Endothelial cell (in vitro differentiated cells): ENCODE measurements around the gene HOXC11. TPM values are rescaled to one million over a fixed set of nuclear protein-coding genes. Genes with fewer than 3 reads are reported as not detected.

Experiments
- DNase-seq: peaks from one replicate; pipeline ENCODE4 v3.0.0; 2021; ENCODE audit warnings: low spot score
- H3K27ac Mint-ChIP-seq: one replicate; pipeline ENCODE4 v1.8.0; 2021; ENCODE audit warnings: mixed read lengths, inconsistent platforms; ENCODE audit not compliant: unreplicated experiment
- H3K27me3 Mint-ChIP-seq: one replicate; pipeline ENCODE4 v1.8.0; 2021; ENCODE audit warnings: mild to moderate bottlenecking, moderate library complexity, mixed read lengths, inconsistent platforms; ENCODE audit not compliant: unreplicated experiment
- H3K36me3 Mint-ChIP-seq: one replicate; pipeline ENCODE4 v1.8.0; 2021; ENCODE audit warnings: mild to moderate bottlenecking, low read depth, mixed read lengths, inconsistent platforms; ENCODE audit not compliant: unreplicated experiment
- H3K4me1 Mint-ChIP-seq: one replicate; pipeline ENCODE4 v1.8.0; 2021; ENCODE audit warnings: mild to moderate bottlenecking, mixed read lengths, inconsistent platforms; ENCODE audit not compliant: unreplicated experiment
- H3K4me3 Mint-ChIP-seq: one replicate; pipeline ENCODE4 v1.8.0; 2021; ENCODE audit warnings: mild to moderate bottlenecking, mixed read lengths, inconsistent platforms; ENCODE audit not compliant: unreplicated experiment
- H3K9me3 Mint-ChIP-seq: one replicate; pipeline ENCODE4 v1.8.0; 2021; ENCODE audit warnings: mixed read lengths, inconsistent platforms; ENCODE audit not compliant: unreplicated experiment
- total RNA-seq: library from RNA; stranded (reverse); fragmentation: NEBNext Ultra II Directional; extraction: Animal tissue kit (Norgen Biotek cat#: 25700); gene quantifications from one replicate; pipeline ENCODE4 v1.2.1, GENCODE V29; 2021; ENCODE audit not compliant: unreplicated experiment
- TF ChIP-seq, protein P1 (sequence below): fragments of 200-600 bp; sonication (generic); IDR thresholded peaks from one replicate; pipeline ENCODE4 v1.5.0; 2021; ENCODE audit warnings: antibody characterized with exemption; ENCODE audit not compliant: unreplicated experiment

HOXC11 gene
- total RNA-seq, 1 donor from 2014 or later = 0.38 TPM

DNA sequence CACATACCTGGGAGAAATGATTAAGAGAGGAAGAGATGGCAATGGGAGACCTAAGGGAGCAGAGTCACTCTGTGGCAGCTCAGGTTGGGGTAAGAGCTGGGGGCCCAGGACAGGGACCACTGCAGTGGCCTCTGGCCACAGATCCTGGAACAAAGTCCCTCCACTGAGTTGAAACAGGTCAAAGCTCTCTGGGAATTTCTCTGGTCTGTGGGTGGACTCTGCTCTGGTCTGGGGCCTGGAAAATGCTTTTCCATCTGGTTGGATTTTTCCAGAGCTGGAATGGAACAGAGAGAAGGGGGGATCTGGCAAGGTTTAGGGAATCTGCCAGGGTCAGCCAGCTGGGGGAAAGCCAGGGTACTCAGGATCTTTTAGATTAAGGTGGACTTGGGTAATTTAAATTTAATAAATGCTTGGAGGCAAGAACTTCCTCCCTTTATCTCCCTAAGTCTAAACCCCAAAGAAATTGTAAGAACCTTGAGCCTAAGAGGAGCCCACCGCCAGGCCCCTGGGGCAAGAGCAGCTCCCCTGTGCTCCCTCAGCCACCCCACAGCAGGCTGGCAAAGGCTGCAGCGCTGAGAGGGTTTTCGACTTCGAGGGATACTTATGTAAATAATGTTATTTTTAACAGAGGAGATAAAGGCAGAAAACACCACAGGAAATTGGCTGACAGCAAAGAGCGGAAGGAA, 15.8 kb downstream of the HOXC11 start:
- Mint-ChIP-seq H3K4me3 (peak overlapping the region; percentile 60), H3K27ac (no peak overlapping the region), H3K27me3 (peaks cover 39% of the 10 kb centered on the region), H3K36me3 (peaks cover 4% of the 10 kb centered on the region), H3K9me3 (no peaks in the 10 kb centered on the region), H3K4me1 (peaks cover 55% of the 10 kb centered on the region)
- no peak for DNase-seq
- TF ChIP-seq, protein P1, sequence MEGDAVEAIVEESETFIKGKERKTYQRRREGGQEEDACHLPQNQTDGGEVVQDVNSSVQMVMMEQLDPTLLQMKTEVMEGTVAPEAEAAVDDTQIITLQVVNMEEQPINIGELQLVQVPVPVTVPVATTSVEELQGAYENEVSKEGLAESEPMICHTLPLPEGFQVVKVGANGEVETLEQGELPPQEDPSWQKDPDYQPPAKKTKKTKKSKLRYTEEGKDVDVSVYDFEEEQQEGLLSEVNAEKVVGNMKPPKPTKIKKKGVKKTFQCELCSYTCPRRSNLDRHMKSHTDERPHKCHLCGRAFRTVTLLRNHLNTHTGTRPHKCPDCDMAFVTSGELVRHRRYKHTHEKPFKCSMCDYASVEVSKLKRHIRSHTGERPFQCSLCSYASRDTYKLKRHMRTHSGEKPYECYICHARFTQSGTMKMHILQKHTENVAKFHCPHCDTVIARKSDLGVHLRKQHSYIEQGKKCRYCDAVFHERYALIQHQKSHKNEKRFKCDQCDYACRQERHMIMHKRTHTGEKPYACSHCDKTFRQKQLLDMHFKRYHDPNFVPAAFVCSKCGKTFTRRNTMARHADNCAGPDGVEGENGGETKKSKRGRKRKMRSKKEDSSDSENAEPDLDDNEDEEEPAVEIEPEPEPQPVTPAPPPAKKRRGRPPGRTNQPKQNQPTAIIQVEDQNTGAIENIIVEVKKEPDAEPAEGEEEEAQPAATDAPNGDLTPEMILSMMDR = no peak

DNA sequence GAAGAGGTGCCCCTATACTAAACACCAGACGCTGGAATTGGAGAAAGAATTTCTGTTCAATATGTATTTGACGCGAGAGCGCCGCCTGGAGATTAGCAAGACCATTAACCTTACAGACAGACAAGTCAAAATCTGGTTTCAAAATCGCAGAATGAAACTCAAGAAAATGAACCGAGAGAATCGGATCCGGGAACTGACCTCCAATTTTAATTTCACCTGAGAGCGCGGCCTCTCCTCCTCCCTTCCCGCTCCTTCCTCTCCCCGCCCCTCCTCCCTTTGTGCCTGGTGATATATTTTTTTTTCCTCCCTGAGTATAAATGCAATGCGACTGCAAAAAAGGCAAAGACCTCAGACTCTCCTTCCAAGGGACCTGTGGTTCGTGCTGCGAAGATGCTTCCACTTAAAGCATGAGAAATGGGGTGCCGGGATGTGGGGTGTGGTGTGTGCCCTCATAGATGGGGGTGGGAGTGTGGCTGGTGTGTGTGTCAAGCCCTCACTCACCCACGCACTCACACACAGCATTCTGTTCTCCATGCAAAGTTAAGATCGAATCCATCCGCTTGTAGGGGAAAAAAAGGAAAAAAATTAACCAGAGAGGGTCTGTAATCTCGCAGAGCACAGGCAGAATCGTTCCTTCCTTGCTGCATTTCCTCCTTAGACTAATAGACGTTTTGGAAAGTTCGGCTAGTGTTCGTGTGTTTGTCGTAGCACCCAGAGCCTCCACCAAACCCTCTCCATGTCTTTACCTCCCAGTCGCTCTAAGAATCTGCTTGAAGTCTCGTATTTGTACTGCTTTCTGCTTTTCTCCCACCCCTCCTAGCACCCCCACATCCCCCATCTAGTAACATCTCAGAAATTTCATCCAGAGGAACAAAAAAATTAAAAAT, 16.5 kb downstream of the HOXC11 start:
- H3K4me1 Mint-ChIP-seq = peaks cover 55% of the 10 kb centered on the region
- DNase-seq = no peak
- no peaks in the 10 kb centered on the region for H3K9me3 Mint-ChIP-seq
- H3K4me3 Mint-ChIP-seq = peak overlapping the region; percentile 60
- peaks cover 47% of the 10 kb centered on the region for H3K27me3 Mint-ChIP-seq
- H3K27ac Mint-ChIP-seq = no peak overlapping the region
- H3K36me3 Mint-ChIP-seq = peaks cover 4% of the 10 kb centered on the region
- TF ChIP-seq, protein P1 = peak; percentile 38

- peaks cover 4% of the 10 kb centered on the region for H3K36me3 Mint-ChIP-seq
- H3K4me3 Mint-ChIP-seq = peak overlapping the region; percentile 19
- H3K4me1 Mint-ChIP-seq = peaks cover 57% of the 10 kb centered on the region
- TF ChIP-seq, protein P1 = no peak
- H3K9me3 Mint-ChIP-seq = no peaks in the 10 kb centered on the region
- no peak for DNase-seq
- no peak overlapping the region for H3K27ac Mint-ChIP-seq
- H3K27me3 Mint-ChIP-seq = peaks cover 50% of the 10 kb centered on the region
Observed at GRCh38 chr12:53990311-53991076, 17.6 kb downstream of the HOXC11 start.

GRCh38 chr12:53991077-53991460, 18.1 kb downstream of the HOXC11 start:
- H3K27ac Mint-ChIP-seq = no peak overlapping the region
- DNase-seq = no peak
- H3K9me3 Mint-ChIP-seq = no peaks in the 10 kb centered on the region
- H3K4me1 Mint-ChIP-seq = peaks cover 54% of the 10 kb centered on the region
- H3K4me3 Mint-ChIP-seq = no peak overlapping the region
- H3K27me3 Mint-ChIP-seq = peaks cover 47% of the 10 kb centered on the region
- TF ChIP-seq, protein P1 = no peak
- H3K36me3 Mint-ChIP-seq = peaks cover 4% of the 10 kb centered on the region
